ENCODE results near the gene CTDP1.

Gene CTDP1

DNA sequence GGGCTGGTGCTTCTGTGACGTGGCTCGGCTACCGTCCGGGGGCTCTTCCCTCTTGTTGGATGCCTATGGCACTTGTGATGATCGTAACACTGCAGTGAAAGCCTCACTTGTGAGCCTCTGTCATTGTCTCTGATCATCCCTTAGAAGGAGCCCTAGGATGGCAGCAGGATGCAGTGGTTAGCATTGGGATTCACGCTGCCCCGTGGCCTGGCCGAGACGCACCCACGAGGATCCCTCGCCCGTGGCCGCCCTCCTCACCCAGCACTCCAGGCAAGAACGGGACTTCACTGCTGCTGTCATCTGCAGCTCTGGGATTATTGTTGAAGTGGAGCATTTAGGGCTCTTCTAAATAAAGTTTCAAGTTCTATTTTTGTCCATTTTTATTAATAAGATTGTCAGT lies 46.8 kb upstream of the CTDP1 start:
- Histone ChIP-seq H3K9me3 (no peaks in the 10 kb centered on the region), H3K36me3 (no peaks in the 10 kb centered on the region), H3K27ac (no peak overlapping the region), H3K4me1 (ENCODE audit: control insufficient read depth in 1 of 2, insufficient read depth in 1 of 2, low read depth in 1 of 2, low read length in 1 of 2) (no peaks in the 10 kb centered on the region), H3K27me3 (peaks cover 11% of the 10 kb centered on the region), H3K4me3 (ENCODE audit: low read depth in 1 of 2, low read length in 1 of 2) (no peak overlapping the region)
- TF ChIP-seq, protein P1, sequence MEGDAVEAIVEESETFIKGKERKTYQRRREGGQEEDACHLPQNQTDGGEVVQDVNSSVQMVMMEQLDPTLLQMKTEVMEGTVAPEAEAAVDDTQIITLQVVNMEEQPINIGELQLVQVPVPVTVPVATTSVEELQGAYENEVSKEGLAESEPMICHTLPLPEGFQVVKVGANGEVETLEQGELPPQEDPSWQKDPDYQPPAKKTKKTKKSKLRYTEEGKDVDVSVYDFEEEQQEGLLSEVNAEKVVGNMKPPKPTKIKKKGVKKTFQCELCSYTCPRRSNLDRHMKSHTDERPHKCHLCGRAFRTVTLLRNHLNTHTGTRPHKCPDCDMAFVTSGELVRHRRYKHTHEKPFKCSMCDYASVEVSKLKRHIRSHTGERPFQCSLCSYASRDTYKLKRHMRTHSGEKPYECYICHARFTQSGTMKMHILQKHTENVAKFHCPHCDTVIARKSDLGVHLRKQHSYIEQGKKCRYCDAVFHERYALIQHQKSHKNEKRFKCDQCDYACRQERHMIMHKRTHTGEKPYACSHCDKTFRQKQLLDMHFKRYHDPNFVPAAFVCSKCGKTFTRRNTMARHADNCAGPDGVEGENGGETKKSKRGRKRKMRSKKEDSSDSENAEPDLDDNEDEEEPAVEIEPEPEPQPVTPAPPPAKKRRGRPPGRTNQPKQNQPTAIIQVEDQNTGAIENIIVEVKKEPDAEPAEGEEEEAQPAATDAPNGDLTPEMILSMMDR (IDR thresholded peaks at IDR 0.05): no peak

DNA sequence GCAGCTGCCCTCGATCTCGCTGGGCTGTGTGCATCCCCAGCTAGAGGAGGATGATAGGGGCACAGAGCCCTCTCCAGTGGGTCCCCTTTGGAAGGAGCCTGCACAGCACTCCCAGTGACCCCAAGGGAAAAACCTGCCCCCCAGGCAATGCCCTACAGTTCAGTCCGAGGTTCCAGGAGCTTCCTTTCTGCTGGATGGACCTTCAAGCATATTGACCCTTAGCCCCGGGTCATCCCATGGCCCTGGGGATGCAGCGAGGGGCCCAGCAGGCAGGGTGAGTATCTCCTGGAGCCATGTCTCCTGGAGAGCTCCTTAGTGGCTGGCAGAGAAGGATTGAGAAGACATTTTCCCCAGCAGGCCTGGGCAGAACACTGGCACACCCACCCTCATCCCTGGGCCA lies 45.4 kb upstream of the CTDP1 start:
- Histone ChIP-seq H3K27ac (no peak overlapping the region), H3K4me1 (ENCODE audit: control insufficient read depth in 1 of 2, insufficient read depth in 1 of 2, low read depth in 1 of 2, low read length in 1 of 2) (no peaks in the 10 kb centered on the region), H3K9me3 (no peaks in the 10 kb centered on the region), H3K4me3 (ENCODE audit: low read depth in 1 of 2, low read length in 1 of 2) (no peak overlapping the region), H3K36me3 (no peaks in the 10 kb centered on the region), H3K27me3 (peaks cover 24% of the 10 kb centered on the region)
- TF ChIP-seq, protein P1 (IDR thresholded peaks at IDR 0.05): no peak

DNA sequence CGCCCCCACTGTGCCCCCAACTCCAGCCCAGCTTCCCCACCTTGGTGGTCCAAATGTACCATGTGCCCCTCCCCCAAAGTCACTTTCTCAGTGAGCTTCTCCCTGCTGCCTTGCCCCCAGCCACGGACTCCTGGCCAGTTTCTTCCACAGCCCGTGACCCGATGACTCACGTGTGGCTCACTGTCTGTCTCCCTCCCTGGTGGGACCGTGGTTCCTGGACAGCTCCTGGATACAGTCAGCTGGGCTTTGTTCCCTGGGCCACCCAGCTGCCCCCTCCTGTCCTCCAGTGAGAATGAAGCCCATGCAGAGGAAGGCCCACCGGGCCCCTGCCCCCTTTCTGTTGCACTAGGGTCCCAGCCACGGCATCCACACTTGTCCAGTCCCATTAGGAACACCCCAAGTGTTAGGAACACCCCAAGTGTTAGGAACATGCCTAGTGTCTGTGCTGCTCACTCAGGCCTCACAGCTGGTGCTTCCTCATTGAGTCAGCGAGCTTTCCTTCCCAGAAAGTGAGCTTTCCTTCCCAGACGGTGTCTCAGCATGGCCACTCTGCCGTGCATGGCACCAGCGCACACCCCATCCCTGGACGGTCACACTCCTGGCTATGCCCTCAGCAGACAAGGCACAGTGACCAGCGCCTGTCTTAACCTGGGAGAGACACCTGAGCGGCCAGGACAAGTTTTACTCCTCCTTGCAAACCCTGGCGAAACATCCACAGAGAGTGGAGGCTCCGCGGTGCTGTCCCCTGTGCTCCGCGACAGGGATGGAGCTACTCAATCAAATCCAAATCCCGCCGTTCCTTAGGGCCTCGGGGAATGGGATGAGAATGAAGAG lies 44.8 kb upstream of the CTDP1 start:
- peaks cover 30% of the 10 kb centered on the region for H3K27me3 ChIP-seq
- no peaks in the 10 kb centered on the region for H3K9me3 ChIP-seq
- no peak overlapping the region for H3K4me3 ChIP-seq (ENCODE audit: low read depth in 1 of 2, low read length in 1 of 2)
- TF ChIP-seq, protein P1 (IDR thresholded peaks at IDR 0.05): no peak
- no peaks in the 10 kb centered on the region for H3K36me3 ChIP-seq
- no peaks in the 10 kb centered on the region for H3K4me1 ChIP-seq (ENCODE audit: control insufficient read depth in 1 of 2, insufficient read depth in 1 of 2, low read depth in 1 of 2, low read length in 1 of 2)
- H3K27ac ChIP-seq: no peak overlapping the region

- Histone ChIP-seq H3K36me3 (no peaks in the 10 kb centered on the region), H3K9me3 (no peaks in the 10 kb centered on the region), H3K4me3 (ENCODE audit: low read depth in 1 of 2, low read length in 1 of 2) (no peak overlapping the region), H3K27me3 (peaks cover 36% of the 10 kb centered on the region), H3K4me1 (ENCODE audit: control insufficient read depth in 1 of 2, insufficient read depth in 1 of 2, low read depth in 1 of 2, low read length in 1 of 2) (no peaks in the 10 kb centered on the region), H3K27ac (no peak overlapping the region)
- TF ChIP-seq, protein P1 (IDR thresholded peaks at IDR 0.05): no peak
These were observed 44.2 kb upstream of the CTDP1 start for GRCh38 chr18:79635427-79635726.

GRCh38 chr18:79637181-79637920 lies 42.3 kb upstream of the CTDP1 start:
- H3K27me3 ChIP-seq: peaks cover 50% of the 10 kb centered on the region
- H3K27ac ChIP-seq: no peak overlapping the region
- peaks cover 0 to 2% of the 10 kb centered on the region in 2 experiments for H3K4me1 ChIP-seq (ENCODE audit: control insufficient read depth in 1 of 2, insufficient read depth in 1 of 2, low read depth in 1 of 2, low read length in 1 of 2)
- H3K9me3 ChIP-seq: no peaks in the 10 kb centered on the region
- TF ChIP-seq, protein P1 (IDR thresholded peaks at IDR 0.05): no peak
- no peak overlapping the region for H3K4me3 ChIP-seq (ENCODE audit: low read depth in 1 of 2, low read length in 1 of 2)
- no peaks in the 10 kb centered on the region for H3K36me3 ChIP-seq

Measured in neutrophil (primary cell).